Measurements from ENCODE around the gene PNPLA2. TPM values are rescaled to one million over a fixed set of nuclear protein-coding genes. Genes with fewer than 3 reads are reported as not detected.
A peak's percentile ranks its signal among the peaks of the same experiment; 100 is the strongest.

Gene PNPLA2
- total RNA-seq, 4 donors from 2014 or later = 16.9 to 96.2 (median 37.1) TPM

DNA sequence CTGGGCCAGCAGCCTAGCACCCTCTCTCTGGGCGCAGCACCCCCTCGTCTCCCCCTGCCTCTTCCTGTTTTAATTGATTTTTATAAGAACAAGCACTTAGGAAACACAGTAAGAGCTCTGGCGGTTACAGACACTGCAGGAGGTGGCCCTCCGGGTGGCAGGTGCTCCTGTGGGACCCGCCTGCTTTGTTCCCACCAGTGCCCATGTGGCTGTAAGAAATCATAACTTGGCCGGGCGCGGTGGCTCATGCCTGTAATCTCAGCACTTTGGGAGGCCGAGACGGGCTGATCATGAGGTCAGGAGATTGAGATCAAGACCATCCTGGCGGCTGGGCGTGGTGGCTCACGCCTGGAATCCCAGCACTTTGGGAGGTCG, 42.4 kb downstream of the PNPLA2 start:
- Histone ChIP-seq H3K36me3 (no peaks in the 10 kb centered on the region), H3K27ac (no peak overlapping the region), H3K4me3 (no peak overlapping the region), H3K9me3 (no peaks in the 10 kb centered on the region), H3K4me1 (no peaks in the 10 kb centered on the region), H3K27me3 (no peaks in the 10 kb centered on the region)
- TF ChIP-seq, protein P1, sequence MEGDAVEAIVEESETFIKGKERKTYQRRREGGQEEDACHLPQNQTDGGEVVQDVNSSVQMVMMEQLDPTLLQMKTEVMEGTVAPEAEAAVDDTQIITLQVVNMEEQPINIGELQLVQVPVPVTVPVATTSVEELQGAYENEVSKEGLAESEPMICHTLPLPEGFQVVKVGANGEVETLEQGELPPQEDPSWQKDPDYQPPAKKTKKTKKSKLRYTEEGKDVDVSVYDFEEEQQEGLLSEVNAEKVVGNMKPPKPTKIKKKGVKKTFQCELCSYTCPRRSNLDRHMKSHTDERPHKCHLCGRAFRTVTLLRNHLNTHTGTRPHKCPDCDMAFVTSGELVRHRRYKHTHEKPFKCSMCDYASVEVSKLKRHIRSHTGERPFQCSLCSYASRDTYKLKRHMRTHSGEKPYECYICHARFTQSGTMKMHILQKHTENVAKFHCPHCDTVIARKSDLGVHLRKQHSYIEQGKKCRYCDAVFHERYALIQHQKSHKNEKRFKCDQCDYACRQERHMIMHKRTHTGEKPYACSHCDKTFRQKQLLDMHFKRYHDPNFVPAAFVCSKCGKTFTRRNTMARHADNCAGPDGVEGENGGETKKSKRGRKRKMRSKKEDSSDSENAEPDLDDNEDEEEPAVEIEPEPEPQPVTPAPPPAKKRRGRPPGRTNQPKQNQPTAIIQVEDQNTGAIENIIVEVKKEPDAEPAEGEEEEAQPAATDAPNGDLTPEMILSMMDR (IDR thresholded peaks at IDR 0.05) = no peak
- intact Hi-C loops (cut with DNase I; ENCODE audit: low total_unique reads) = no loop called here
- no peak for DNase-seq

DNA sequence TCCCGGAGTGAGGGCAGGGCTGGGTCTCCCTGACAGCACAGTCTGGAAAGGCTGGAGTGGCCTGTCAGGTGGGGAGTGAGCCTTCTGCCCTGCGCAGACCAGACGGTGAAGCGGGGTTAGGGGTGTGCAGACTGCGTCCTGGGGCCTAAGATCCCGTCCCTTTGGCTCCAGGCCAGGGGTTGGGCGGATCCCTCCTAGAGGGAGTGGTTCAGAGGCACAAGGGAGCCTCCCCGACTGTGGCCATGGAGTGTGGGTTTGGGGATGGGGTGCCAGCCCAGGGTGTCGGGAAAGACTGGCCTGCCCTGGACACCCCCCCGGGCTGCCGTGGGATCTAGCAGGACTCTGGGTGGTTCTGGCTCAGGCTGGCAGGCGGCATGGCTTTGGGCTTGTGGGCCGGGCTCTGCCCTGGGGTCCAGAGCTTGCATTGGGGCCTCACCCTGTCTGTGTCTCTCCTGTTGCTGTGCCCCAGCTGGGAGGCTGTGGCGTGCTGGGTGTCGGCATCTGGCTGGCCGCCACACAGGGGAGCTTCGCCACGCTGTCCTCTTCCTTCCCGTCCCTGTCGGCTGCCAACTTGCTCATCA, 43.5 kb downstream of the PNPLA2 start:
- Histone ChIP-seq H3K27ac (peak overlapping the region in 1 of 2 donors; percentile 0), H3K27me3 (no peaks in the 10 kb centered on the region), H3K4me1 (no peaks in the 10 kb centered on the region), H3K9me3 (no peaks in the 10 kb centered on the region), H3K36me3 (no peaks in the 10 kb centered on the region), H3K4me3 (no peak overlapping the region)
- TF ChIP-seq POLR2A (IDR thresholded peaks at IDR 0.05) = no peak
- TF ChIP-seq, protein P1 (IDR thresholded peaks at IDR 0.05) = no peak
- intact Hi-C loops (cut with DNase I; ENCODE audit: low total_unique reads) = no loop called here
- peak; percentile 18 to 56 for DNase-seq

DNA sequence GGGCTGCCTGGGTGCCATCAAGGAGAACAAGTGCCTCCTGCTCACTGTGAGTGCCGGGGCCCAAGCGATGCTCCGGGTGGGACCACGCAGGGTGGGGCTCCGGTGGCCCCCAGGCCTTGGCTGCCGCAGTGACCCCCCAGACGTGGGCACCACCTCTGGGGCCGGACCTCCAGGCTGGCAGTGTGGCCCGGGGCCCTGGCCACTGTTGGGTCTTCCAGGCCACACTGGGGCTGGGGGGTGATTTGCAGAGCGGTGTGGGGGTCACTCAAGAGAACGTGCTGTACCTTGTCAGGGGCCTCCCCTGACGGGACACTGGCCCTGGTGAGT, 43.9 kb downstream of the PNPLA2 start:
- Histone ChIP-seq H3K27ac (peak overlapping the region in 1 of 2 donors; percentile 0), H3K27me3 (no peaks in the 10 kb centered on the region), H3K4me3 (no peak overlapping the region), H3K4me1 (no peaks in the 10 kb centered on the region), H3K36me3 (no peaks in the 10 kb centered on the region), H3K9me3 (no peaks in the 10 kb centered on the region)
- intact Hi-C loops (cut with DNase I; ENCODE audit: low total_unique reads) = no loop called here
- DNase-seq = no peak
- TF ChIP-seq, protein P1 (IDR thresholded peaks at IDR 0.05) = no peak
- TF ChIP-seq POLR2A (IDR thresholded peaks at IDR 0.05) = no peak

DNA sequence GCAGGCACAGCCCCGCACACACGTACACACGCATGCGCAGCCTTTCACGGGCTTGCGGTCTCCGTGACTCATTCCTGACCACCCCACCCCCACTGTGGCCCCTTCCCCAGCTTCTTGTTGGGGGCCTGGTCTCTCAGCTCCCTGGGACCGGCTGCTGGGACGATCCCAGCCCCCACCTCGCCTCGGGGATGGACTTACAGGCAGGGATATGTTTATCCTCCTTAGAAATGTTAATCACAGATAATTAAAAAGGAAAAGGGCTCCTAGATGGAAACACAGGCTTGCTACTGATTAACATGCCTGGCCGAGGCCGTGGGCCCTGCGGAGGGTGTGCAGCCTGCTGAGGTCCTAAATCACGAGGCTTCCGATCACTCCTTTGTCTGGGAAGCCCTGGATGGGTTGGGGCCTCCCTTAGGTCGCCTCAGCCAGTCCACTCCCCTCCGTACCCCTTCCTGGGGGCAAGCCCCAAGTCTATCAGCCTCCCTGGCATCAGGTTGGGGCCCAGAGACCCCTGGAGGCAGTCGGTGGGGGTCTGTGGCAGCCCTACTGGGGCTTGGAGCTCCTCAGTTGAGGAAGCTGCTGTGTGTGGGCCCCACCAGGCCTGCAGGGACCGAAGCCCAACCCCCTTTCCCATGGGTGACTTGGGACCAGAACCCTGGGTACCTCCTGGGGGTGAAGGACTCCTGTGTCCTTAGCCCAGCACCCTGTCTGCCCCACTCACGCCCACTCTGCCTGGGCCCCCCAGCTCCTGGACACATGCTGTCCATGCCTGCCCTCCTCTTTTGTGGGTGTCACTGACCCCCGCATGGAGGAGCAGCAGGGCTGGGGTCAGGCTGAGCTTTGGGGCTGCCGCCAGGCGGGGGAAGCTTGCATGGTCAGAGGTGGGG, 44.6 kb downstream of the PNPLA2 start:
- Histone ChIP-seq H3K27ac (no peak overlapping the region), H3K9me3 (no peaks in the 10 kb centered on the region), H3K4me1 (no peaks in the 10 kb centered on the region), H3K27me3 (no peaks in the 10 kb centered on the region), H3K36me3 (no peaks in the 10 kb centered on the region), H3K4me3 (no peak overlapping the region)
- TF ChIP-seq POLR2A (IDR thresholded peaks at IDR 0.05) = no peak
- TF ChIP-seq, protein P1 (IDR thresholded peaks at IDR 0.05) = no peak
- DNase-seq = no peak
- intact Hi-C loops (cut with DNase I; ENCODE audit: low total_unique reads) = no loop called here

All from uterus (tissue), 4 donors.